ENCODE data around the gene SLC16A9.

SLC16A9 gene

DNA sequence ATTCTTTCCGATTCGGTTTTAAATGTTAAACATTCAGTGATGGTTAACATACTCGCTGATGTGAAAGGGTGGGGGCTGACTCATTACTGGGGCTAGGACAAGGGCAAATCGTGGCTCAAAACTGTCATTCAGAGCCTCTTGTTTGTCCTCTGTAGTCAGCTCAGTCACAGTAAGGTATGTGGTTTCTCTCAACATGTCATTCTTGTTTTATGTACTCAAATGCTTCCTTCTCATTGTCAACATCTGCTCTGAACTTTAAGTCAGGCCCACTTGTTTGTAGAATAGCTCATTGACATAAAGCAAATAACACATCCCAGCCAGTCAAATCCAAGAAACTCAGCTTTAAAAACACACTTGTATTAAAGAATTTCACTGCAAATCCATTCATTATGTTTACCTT is 7.3 kb downstream of the SLC16A9 start:
- TF ChIP-seq, protein P1, sequence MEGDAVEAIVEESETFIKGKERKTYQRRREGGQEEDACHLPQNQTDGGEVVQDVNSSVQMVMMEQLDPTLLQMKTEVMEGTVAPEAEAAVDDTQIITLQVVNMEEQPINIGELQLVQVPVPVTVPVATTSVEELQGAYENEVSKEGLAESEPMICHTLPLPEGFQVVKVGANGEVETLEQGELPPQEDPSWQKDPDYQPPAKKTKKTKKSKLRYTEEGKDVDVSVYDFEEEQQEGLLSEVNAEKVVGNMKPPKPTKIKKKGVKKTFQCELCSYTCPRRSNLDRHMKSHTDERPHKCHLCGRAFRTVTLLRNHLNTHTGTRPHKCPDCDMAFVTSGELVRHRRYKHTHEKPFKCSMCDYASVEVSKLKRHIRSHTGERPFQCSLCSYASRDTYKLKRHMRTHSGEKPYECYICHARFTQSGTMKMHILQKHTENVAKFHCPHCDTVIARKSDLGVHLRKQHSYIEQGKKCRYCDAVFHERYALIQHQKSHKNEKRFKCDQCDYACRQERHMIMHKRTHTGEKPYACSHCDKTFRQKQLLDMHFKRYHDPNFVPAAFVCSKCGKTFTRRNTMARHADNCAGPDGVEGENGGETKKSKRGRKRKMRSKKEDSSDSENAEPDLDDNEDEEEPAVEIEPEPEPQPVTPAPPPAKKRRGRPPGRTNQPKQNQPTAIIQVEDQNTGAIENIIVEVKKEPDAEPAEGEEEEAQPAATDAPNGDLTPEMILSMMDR (conservative IDR thresholded peaks at IDR 0.05; ENCODE audit: low read length), result no peak
- no peak for DNase-seq (ENCODE audit: low read depth)

DNA sequence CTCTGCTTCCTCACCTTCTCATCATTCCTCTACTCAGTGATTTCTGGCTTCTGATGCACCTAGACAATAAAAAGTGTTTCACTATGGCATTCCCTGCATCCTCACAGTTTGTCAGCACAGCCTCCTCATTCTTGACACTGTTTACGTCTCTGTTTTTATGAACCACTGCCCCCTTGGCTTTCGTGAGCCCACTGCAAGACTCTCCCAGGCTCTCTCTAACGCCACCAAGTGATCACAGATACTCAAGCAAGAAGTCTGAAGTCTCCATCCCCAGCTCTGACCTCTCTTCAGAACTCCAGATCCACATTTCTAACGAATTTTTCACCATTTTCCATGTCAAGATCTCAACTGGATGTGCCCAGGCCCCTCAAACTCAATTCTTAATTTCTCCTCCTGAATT is 8.9 kb downstream of the SLC16A9 start:
- DNase-seq (ENCODE audit: low read depth), result no peak
- TF ChIP-seq, protein P1 (conservative IDR thresholded peaks at IDR 0.05; ENCODE audit: low read length), result no peak
- no peak overlapping the region for H3K4me3 ChIP-seq (ENCODE audit: low read length)

More for the DNA sequence above, 7.3 kb downstream of the SLC16A9 start:
- H3K4me3 ChIP-seq (ENCODE audit: low read length), result no peak overlapping the region

GRCh38 chr10:59698326-59698725 is 11.3 kb downstream of the SLC16A9 start:
- TF ChIP-seq, protein P1 (conservative IDR thresholded peaks at IDR 0.05; ENCODE audit: low read length), result no peak
- H3K4me3 ChIP-seq (ENCODE audit: low read length), result no peak overlapping the region

DNA sequence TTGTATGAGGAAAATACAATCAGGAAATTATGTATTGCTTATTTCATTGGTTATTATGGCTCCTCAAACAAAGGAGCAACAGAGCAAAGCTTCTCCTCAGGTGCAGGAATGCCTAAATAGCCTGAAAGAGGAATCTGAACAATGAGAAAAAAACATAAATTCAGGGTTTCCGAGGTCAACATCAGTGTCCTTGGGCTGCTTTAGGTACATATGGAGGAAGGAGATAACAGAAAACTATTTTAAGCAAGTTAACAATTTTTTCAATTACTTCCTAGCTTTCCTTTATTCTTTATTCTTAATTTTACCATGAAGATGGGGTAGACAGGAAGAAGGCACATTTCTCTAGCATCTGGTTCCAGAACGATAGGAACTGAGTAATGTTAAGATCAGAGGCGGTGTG is 14.0 kb downstream of the SLC16A9 start:
- no peak for DNase-seq (ENCODE audit: low read depth)
- H3K4me3 ChIP-seq (ENCODE audit: low read length), result no peak overlapping the region
- TF ChIP-seq, protein P1 (conservative IDR thresholded peaks at IDR 0.05; ENCODE audit: low read length), result no peak

More at GRCh38 chr10:59698326-59698725, 11.3 kb downstream of the SLC16A9 start:
- no peak for DNase-seq (ENCODE audit: low read depth)

DNA sequence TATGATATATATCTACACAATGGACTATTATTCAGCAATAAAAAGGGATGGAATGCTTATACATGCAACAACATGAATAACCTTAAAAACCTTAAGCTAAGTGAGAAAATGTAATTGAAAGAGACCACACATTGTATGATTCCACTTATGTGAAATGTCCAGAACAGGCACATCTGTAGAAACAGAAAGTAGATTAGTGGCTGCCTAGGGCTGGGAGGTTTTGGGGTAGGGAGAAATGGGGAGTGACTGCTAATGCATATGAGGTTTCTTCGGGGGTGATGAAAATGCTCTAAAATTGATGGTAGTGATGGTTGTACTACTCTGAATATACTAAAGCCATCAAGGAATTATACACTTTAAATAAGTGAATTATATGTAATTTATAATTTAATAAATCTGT is 14.7 kb downstream of the SLC16A9 start:
- DNase-seq (ENCODE audit: low read depth), result no peak
- H3K4me3 ChIP-seq (ENCODE audit: low read length), result no peak overlapping the region
- TF ChIP-seq, protein P1 (conservative IDR thresholded peaks at IDR 0.05; ENCODE audit: low read length), result no peak

- TF ChIP-seq, protein P1 (conservative IDR thresholded peaks at IDR 0.05; ENCODE audit: low read length), result no peak
Measured at GRCh38 chr10:59692113-59692512, 17.5 kb downstream of the SLC16A9 start.

GRCh38 chr10:59688921-59689351 is 20.7 kb downstream of the SLC16A9 start:
- TF ChIP-seq, protein P1 (conservative IDR thresholded peaks at IDR 0.05; ENCODE audit: low read length), result no peak

More at GRCh38 chr10:59692113-59692512, 17.5 kb downstream of the SLC16A9 start:
- H3K4me3 ChIP-seq (ENCODE audit: low read length), result no peak overlapping the region
- no peak for DNase-seq (ENCODE audit: low read depth)

More at GRCh38 chr10:59688921-59689351, 20.7 kb downstream of the SLC16A9 start:
- no peak overlapping the region for H3K4me3 ChIP-seq (ENCODE audit: low read length)
- DNase-seq (ENCODE audit: low read depth), result no peak

All from AG10803 (cell line).